Activated CD8-positive, alpha-beta memory T cell treated with anti-CD3 and anti-CD28 coated beads for 4 hours (primary cell): ENCODE results near the gene GPR35.
"Not testable (repeated sequence)": the region's sequence is repeated elsewhere in the genome, so short reads cannot be mapped to it uniquely, and the experiment has no call there.

Source experiments
- DNase-seq, 2 donors: peaks; one replicate each; pipeline ENCODE4 v3.0.0-alpha.2; 2020; ENCODE audit warnings: low read depth in 2 of 2

Gene GPR35

GRCh38 chr2:240655931-240656886 is 30.9 kb downstream of the GPR35 start:
- no peak for DNase-seq

DNA sequence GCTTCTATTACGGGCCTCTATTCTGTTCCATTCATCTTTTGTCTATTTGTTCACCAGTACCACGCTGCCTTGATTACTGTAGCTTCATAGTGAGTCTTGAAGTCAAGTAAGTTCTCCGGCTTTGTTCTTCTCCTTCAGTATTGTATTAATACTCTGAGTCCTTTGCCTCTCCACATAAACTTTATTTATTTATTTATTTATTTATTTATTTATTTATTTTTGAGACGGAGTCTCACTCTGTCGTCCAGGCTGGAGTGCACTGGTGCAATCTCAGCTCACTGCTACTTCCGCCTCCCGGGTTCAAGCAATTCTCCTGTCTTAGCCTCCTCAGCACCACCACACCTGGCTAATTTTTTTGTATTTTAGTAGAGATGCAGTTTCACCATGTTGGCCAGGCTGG is 34.6 kb downstream of the GPR35 start:
- not testable (repeated sequence) for DNase-seq

DNA sequence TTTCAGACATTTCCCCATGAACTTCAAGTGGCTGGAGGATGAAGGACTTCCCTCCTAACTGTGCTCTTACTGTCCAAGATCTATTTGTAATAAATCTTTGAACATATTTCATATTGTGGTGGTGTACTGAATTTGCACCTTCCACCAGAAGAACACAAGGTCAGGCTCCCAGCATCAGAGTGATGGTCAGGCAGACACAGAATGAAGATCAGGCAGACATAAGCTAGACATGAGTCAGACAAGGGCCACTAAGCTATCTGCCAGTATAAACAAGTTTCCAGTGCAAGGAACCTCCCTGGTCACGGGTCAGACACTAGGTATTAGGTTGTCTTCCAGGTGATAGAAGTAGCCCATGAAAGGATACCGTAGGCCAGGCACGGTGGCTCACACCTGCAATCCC is 37.4 kb downstream of the GPR35 start:
- no peak for DNase-seq

GRCh38 chr2:240663546-240664190 is 38.4 kb downstream of the GPR35 start:
- DNase-seq: no peak

- DNase-seq: no peak
These were observed 39.3 kb downstream of the GPR35 start for GRCh38 chr2:240664622-240665021.

DNA sequence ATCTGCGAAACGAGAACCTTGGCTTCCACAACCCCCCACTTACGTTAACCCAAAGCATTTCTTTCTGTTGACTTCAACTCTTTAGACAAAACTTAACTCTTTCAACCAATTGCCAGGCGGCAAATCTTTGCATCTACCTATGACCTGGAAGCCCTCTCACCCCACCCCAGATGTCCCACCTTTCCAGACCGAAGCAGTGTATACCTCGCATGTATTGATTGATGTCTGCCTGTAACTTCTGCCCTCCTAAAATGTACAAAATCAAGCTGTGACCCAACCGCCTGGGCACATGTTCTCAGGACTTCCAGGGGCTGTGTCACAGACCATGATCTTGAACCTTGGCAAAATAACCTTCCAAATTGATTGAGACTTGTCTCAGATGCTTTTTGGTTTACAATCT is 45.1 kb downstream of the GPR35 start:
- no peak for DNase-seq

GRCh38 chr2:240670950-240671349 is 45.7 kb downstream of the GPR35 start:
- no peak for DNase-seq

DNA sequence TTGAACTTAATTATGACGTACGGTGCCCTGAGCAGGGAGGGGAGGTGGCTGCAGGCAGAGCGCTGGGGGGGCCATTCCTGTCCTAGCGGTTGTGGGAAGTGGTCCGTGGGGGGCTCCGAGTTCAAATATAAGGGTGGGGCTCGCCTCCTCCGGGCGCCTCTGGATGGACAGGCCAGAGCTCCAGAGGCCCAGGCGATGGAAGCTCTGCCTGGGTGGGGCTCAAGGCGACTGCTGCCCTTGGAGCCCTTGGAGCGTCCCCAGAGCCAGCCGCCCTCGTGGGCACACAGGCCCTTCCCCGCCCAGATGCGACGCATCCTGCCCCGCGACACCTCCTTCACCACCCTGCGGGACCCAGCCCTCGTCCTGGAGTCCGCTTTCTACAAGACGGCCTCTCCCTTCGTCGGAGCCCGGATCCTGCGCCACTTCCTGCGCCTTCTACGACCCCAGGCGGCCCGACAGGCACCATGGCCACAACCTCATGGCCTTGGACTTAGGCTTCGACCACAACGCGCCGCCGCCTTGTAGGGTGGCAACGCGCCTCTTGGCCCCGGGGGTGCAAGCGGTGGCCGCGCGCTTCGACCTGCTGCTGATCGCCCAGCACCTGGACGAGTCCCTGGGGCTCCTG is 46.9 kb downstream of the GPR35 start:
- no peak for DNase-seq

DNA sequence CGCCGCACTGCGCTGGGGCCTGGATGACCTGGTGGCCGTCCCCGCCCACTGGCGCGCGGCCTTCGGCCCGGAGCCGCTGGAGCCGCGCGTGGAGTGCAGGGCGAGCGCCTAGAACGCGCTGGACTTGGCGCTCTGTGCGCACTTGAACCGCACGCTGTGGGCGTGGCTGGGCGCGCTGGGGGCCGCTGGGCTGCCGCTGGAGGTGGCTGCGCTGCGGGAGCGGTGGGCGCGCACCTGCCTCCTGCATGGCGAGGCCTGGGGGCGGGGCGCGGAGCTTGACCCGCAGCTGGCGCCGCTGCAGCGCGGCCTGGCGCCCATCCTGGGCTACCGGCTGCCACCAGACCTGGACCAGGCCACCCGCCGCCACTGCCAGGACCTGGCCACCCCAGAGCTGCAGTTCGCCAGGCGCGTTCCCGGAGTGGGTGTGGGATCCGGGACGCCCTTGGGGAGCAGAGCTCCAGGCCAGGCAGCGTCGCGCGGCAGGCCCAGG is 47.5 kb downstream of the GPR35 start:
- DNase-seq: no peak

DNA sequence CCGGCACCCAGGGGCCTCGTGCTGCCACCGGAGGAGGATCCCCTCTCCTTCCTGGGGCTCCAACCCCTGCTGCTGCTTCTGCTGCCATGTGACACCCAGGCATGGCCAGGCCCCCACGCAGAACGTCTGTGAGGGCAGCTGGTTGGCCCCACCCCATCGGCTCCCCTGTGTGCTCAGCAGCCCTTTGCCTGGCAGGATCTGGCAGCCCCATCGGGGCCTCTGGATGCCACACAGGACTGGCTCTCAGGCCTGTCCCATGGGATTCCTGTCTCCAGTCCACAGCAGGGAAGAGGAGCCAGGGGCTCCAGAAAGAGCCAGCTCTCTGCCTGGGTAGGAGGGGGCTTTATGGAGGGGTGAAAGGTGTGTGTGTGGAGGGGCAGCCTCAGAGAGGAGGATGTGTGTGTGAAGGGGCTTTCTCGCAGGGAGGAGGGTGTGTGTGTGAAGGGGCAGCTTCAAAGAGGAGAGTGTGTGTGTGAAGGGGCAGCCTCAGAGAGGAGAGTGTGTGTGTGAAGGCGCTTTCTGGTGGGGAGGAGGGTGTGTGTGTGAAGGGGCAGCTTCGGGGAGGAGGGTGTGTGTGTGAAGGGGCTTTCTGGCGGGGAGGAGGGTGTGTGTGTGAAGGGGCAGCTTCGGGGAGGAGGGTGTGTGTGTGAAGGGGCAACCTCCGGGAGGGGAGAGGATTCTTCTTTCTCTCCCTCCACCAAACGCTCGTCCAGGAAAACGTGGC is 49.3 kb downstream of the GPR35 start:
- DNase-seq: not testable (repeated sequence)

- DNase-seq: not testable (repeated sequence)
These were observed 50.1 kb downstream of the GPR35 start for GRCh38 chr2:240675345-240675744.

DNA sequence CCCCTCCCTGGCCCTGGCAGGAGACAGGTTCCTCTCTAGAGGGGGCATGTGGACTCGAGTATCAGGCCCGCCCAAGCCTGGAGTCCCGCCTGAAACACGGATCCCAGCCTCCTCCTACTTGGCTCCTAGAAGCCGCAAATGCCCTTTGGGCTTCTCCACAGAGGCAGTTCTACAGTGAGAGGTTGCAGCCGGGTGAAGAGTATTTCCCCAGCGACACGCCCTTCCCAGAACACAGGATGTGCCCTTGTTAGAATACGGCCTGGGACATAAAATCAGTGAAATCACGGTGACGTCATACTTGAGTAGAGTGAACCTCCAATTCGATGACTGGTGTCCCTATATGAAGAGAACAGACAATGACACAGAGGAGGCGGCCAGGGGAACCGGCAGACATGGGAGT is 52.8 kb downstream of the GPR35 start:
- DNase-seq: not testable (repeated sequence)

GRCh38 chr2:240678909-240679308 is 53.6 kb downstream of the GPR35 start:
- not testable (repeated sequence) for DNase-seq

DNA sequence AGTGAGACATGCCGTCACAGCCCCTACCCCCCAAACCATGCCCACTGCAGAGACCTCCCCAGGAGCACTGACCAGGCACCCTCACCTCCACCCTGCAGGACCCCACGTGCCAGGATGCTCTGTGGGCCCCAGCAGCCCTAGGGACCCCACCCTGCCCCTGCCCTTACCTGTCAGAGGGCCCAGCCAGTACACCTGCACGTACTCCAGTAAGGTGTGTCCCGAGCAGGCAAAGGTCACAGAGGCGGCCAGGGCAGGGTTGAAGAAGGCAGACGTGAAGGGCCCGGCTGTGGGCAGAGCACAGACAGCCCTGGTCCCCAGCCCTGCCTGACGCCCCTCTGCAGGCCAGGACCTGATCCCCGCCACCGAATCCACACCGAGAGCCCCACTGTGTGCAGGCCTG is 54.9 kb downstream of the GPR35 start:
- DNase-seq: not testable (repeated sequence)
